Ascending aorta (tissue), 2 donors: ENCODE results near the gene CPNE7. TPM values are rescaled to one million over a fixed set of nuclear protein-coding genes. Genes with fewer than 3 reads are reported as not detected.
A peak's percentile ranks its signal among the peaks of the same experiment; 100 is the strongest.

ENCODE experiments used
- DNase-seq, 2 donors: peaks; one replicate each; pipeline ENCODE4 v3.0.0-alpha.2; 2019; ENCODE audit warnings: low spot score in 2 of 2
- H3K27ac ChIP-seq, 2 donors: fragments of 200-600 bp; sonication (generic); one replicate each; pipeline ENCODE4 v1.5.1; 2016 to 2017; ENCODE audit warnings: mild to moderate bottlenecking in 1 of 2
- H3K27me3 ChIP-seq: fragments of 200-600 bp; sonication (generic); one replicate; pipeline ENCODE4 v1.5.1; 2017
- H3K36me3 ChIP-seq, 2 donors: fragments of 200-600 bp; sonication (generic); one replicate each; pipeline ENCODE4 v1.5.1; 2016
- H3K4me1 ChIP-seq, 2 donors: fragments of 200-600 bp; sonication (generic); one replicate each; pipeline ENCODE4 v1.5.1; 2016 to 2017; ENCODE audit warnings: mild to moderate bottlenecking in 1 of 2
- H3K4me3 ChIP-seq, 2 donors: fragments of 200-600 bp; sonication (generic); one replicate each; pipeline ENCODE4 v1.5.1; 2016 to 2017; ENCODE audit warnings: mild to moderate bottlenecking in 1 of 2
- H3K9me3 ChIP-seq, 2 donors: fragments of 200-600 bp; sonication (generic); one replicate each; pipeline ENCODE4 v1.5.1; 2016
- intact Hi-C: fragments of 100-400 bp; cut with DNase I; formaldehyde crosslinking; loops from one replicate; pipeline ENCODE4 v1.15.1; 2023
- total RNA-seq: library from RNA; depleted of rRNA; stranded (reverse); fragments of >200 nt; gene quantifications from one replicate; pipeline ENCODE4 v1.1.0, GENCODE V29; 2016
- TF ChIP-seq, protein P1 (sequence below), 3 experiments: fragments of 200-600 bp in 2 of 3; fragments of 450-650 bp in 1 of 3; sonication (generic) in 2 of 3; IDR thresholded peaks; one replicate each; pipeline ENCODE4 v1.5.1; 2016 to 2019; ENCODE audit warnings: antibody characterized with exemption in 3 of 3, mild to moderate bottlenecking in 1 of 3, moderate library complexity in 1 of 3

The CPNE7 gene
- total RNA-seq, 1 donor from 2014 or later = not detected

DNA sequence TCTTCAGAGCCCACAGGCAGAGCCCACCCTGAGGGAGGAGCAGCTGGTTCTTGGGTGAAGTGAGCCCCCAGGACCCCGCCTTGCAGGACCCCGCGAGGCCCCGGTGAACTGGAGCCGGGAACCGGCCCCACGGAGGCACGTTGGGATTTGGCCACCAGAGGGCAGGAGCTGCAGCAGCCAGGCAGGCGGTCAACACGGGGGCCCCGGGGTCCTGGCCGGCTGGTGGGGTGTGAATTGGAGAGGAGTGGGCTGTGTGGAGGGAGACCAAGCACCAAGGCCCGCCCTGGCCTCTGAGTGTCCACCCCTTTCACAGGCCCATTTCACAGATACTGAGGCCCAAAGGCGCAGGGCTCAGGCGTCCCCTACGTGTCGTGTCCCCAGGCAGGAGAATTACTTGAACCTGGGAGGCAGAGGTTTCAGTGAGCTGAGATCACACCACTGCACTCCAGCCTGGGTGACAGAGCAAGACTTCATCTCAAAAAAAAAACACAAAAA is 40.1 kb downstream of the CPNE7 start:
- Histone ChIP-seq H3K36me3 (no peaks in the 10 kb centered on the region), H3K9me3 (no peaks in the 10 kb centered on the region), H3K27me3 (no peaks in the 10 kb centered on the region), H3K4me3 (no peak overlapping the region), H3K27ac (no peak overlapping the region), H3K4me1 (no peaks in the 10 kb centered on the region)
- intact Hi-C loops = no loop called here
- no peak for DNase-seq
- TF ChIP-seq, protein P1, sequence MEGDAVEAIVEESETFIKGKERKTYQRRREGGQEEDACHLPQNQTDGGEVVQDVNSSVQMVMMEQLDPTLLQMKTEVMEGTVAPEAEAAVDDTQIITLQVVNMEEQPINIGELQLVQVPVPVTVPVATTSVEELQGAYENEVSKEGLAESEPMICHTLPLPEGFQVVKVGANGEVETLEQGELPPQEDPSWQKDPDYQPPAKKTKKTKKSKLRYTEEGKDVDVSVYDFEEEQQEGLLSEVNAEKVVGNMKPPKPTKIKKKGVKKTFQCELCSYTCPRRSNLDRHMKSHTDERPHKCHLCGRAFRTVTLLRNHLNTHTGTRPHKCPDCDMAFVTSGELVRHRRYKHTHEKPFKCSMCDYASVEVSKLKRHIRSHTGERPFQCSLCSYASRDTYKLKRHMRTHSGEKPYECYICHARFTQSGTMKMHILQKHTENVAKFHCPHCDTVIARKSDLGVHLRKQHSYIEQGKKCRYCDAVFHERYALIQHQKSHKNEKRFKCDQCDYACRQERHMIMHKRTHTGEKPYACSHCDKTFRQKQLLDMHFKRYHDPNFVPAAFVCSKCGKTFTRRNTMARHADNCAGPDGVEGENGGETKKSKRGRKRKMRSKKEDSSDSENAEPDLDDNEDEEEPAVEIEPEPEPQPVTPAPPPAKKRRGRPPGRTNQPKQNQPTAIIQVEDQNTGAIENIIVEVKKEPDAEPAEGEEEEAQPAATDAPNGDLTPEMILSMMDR (IDR thresholded peaks at IDR 0.05) = peak in 2 of 3 experiments; percentile 38 to 44

DNA sequence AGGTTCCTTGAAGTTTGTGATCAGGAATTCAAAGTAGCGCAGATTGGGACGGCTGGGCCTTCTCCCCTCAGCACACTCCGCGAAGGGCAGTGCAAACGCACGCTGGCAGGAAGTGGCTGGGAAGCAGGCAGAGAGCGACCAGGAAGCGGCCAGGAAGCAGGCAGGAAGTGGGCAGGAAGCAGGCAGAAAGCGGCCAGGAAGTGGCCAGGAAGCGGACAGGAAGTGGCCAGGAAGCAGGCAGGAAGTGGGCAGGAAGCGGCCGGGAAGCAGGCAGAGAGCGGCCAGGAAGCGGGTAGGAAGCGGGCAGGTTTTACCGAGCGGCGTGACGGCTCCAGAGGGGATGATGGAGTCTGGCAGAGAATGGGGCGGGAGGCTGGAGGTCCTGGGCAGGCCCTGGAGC is 41.1 kb downstream of the CPNE7 start:
- Histone ChIP-seq H3K36me3 (no peaks in the 10 kb centered on the region), H3K27ac (no peak overlapping the region), H3K27me3 (no peaks in the 10 kb centered on the region), H3K9me3 (no peaks in the 10 kb centered on the region), H3K4me3 (no peak overlapping the region), H3K4me1 (no peaks in the 10 kb centered on the region)
- TF ChIP-seq, protein P1 (IDR thresholded peaks at IDR 0.05) = no peak
- intact Hi-C loops = no loop called here
- DNase-seq = no peak

DNA sequence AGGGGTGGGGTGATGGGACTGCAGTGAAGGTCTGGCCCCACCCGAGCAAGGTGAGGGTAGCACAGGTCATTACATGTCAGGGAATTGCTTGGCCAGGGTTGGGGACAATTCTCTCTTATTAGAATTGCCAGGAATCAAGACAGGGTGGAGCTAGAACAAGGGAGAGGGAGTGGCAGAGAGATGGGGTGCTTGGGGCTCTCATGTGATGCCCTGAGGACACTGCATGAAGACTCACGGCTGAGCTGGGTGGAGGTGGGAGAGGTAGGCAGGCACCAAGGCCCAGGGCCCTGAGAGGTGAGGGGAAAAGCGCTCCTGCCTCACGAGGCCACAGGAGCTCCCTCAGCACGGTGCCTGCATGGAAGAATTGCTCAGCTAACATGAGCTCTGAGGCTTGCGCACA is 41.5 kb downstream of the CPNE7 start:
- Histone ChIP-seq H3K27me3 (no peaks in the 10 kb centered on the region), H3K4me1 (no peaks in the 10 kb centered on the region), H3K36me3 (no peaks in the 10 kb centered on the region), H3K9me3 (no peaks in the 10 kb centered on the region), H3K4me3 (no peak overlapping the region), H3K27ac (no peak overlapping the region)
- intact Hi-C loops = no loop called here
- no peak for DNase-seq
- TF ChIP-seq, protein P1 (IDR thresholded peaks at IDR 0.05) = no peak

DNA sequence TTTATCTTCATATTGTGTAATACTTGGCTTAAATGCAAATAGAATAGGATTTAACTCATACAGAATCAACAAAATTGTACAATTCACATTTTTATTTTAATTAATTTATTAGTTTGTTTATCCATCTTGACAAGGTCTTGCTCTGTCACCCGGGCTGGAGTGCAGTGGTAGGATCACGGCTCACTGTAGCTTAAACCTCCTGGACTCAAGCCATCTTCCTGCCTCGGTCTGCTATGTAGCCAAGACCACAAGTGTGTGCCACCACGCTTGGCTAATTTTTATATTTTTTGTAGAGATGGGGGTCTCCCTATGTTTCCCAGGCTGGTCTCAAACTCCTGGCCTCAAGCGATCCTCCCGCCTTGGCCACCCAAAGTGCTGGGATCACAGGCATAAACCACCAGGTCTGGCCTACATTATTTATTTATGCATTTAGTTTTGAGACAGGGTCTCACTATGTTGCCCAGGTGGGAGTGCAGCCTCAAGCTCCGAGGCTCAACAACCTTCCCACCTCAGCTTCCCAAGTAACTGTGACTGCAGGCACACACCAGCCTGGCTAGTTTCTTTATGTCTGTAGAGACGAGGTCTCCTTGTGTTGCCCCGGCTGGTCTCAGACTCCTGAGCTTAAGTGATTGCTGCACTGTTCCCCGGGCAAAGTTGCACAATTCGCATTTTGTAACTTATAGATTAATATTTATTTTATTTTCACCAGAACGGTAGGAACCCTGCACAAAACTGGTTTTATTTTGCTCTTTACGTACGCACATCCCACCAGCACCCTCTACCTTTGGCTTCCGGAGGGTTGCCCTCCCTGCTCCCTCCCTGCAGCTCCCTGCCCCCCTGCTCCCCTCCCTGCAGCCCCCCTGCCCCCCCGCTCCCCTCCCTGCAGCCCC is 42.8 kb downstream of the CPNE7 start:
- H3K27me3 ChIP-seq = no peaks in the 10 kb centered on the region
- no peaks in the 10 kb centered on the region for H3K4me1 ChIP-seq
- no peak overlapping the region for H3K4me3 ChIP-seq
- intact Hi-C loops = no loop called here
- H3K36me3 ChIP-seq = no peaks in the 10 kb centered on the region
- H3K9me3 ChIP-seq = no peaks in the 10 kb centered on the region
- H3K27ac ChIP-seq = no peak overlapping the region
- no peak for DNase-seq
- TF ChIP-seq, protein P1 (IDR thresholded peaks at IDR 0.05) = no peak

DNA sequence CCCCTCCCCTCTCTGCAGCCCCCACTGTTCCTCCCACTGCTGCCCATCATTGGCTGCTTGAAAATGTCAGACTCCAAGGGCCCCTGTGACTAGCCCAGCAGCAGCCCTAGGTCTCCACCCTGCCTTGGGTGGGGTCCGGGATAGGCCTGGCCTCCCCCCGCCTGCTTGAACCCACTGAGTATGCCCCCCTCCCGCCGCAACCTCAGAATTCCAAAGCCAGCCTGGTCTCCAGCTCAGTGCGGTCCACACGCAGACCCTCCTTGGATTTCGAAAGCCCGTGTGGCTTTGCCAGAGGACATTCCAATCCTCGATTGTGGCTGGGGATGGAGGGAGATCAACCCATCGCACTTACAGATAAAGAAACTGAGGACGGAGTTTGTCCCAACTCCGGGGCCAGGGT is 44.3 kb downstream of the CPNE7 start:
- no peak for DNase-seq
- H3K27me3 ChIP-seq = no peaks in the 10 kb centered on the region
- no peaks in the 10 kb centered on the region for H3K36me3 ChIP-seq
- H3K4me1 ChIP-seq = no peaks in the 10 kb centered on the region
- no peak overlapping the region for H3K27ac ChIP-seq
- intact Hi-C loops = no loop called here
- TF ChIP-seq, protein P1 (IDR thresholded peaks at IDR 0.05) = no peak
- H3K4me3 ChIP-seq = no peak overlapping the region
- H3K9me3 ChIP-seq = no peaks in the 10 kb centered on the region
